Gastrocnemius medialis (tissue), 4 donors: Measurements from ENCODE around the gene GULP1.

ENCODE experiments used
- POLR2A ChIP-seq, 2 donors: fragments of 450-650 bp; IDR thresholded peaks; one replicate each; pipeline ENCODE4 v1.6.1; 2017; ENCODE audit warnings: antibody characterized with exemption in 2 of 2, mild to moderate bottlenecking in 2 of 2, moderate library complexity in 2 of 2
- TF ChIP-seq, protein P1 (sequence below), 5 experiments: fragments of 450-650 bp in 3 of 5; fragments of 200-600 bp in 2 of 5; sonication (generic) in 2 of 5; IDR thresholded peaks in 4 of 5; conservative IDR thresholded peaks in 1 of 5; 1 replicate in 4 of 5; 2 replicates in 1 of 5; pipeline ENCODE4 v1.5.1; 2016 to 2019; ENCODE audit warnings: antibody characterized with exemption in 5 of 5, mild to moderate bottlenecking in 3 of 5, moderate library complexity in 3 of 5

DNA sequence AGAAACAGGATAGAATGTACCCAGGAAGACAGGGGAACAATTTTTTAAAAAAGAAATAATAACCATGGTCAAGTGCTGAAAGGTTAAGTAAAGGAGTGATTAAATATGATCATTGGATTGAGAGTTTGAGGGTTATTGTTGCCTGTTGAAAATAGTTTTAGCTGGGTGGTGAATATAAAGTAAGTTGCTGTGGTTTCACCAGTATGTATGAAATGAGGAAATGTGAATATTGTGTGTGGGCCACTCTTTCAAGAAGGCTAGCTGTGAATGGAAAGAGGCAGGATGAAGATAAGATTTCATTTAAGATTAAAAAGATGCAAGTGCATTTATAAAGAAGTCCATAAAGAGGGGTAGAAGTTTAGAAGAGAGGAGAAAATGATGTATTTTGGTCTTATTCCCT, 53.8 kb downstream of the GULP1 start:
- TF ChIP-seq, protein P1, sequence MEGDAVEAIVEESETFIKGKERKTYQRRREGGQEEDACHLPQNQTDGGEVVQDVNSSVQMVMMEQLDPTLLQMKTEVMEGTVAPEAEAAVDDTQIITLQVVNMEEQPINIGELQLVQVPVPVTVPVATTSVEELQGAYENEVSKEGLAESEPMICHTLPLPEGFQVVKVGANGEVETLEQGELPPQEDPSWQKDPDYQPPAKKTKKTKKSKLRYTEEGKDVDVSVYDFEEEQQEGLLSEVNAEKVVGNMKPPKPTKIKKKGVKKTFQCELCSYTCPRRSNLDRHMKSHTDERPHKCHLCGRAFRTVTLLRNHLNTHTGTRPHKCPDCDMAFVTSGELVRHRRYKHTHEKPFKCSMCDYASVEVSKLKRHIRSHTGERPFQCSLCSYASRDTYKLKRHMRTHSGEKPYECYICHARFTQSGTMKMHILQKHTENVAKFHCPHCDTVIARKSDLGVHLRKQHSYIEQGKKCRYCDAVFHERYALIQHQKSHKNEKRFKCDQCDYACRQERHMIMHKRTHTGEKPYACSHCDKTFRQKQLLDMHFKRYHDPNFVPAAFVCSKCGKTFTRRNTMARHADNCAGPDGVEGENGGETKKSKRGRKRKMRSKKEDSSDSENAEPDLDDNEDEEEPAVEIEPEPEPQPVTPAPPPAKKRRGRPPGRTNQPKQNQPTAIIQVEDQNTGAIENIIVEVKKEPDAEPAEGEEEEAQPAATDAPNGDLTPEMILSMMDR (IDR thresholded peaks at IDR 0.05 in 4 of 5, conservative IDR thresholded peaks at IDR 0.05 in 1 of 5): no peak
- no peak for TF ChIP-seq POLR2A (IDR thresholded peaks at IDR 0.05)
